Pancreas (tissue), 8 donors: Measurements from ENCODE around the gene MRPL27. TPM values are rescaled to one million over a fixed set of nuclear protein-coding genes. Genes with fewer than 3 reads are reported as not detected.

Source experiments
- polyA plus RNA-seq, 2 donors: library from polyadenylated mRNA; stranded (reverse); fragments of 200-250 nt; gene quantifications; one replicate each; pipeline ENCODE4 v1.2.3, GENCODE V29; 2013
- total RNA-seq, 6 donors: library from RNA; stranded (reverse); fragmentation: NEBNext Ultra II Directional in 4 of 6; extraction: Animal tissue kit (Norgen Biotek cat#: 25700) in 4 of 6; gene quantifications; one replicate each; pipeline versions ENCODE4 v1.2.1 to v1.2.4, GENCODE V29; 2021 to 2023
- donor health status: healthy with polysubstance abuse.
- donor health status: DM: no; HTN: no; CAD: no; lungs with moderate emphysema.
- donor health status: DM: no; HTN: no; CAD: no.
- donor health status: Bipolar disorder and iron deficiency.
- donor health status: DM: yes; HTN: yes; CAD: no.
- donor health status: DM: no; HTN: no; CAD: no.
- donor health status: DM: no; HTN: no; CAD: no.
- donor health status: DM: yes; HTN: yes; CAD: no.

Gene MRPL27
- total and polyA plus RNA-seq, 8 donors: 19.6 to 89.0 (median 27.2) TPM

Other genes with a start within 250 kb of the MRPL27 start
- under 1 TPM; 0.09 to 0.90 (median 0.33) TPM for gene SAMD14, start 243.0 kb downstream of the MRPL27 start, total RNA-seq
- 1 to 10 TPM in 1 of 2 donors, under 1 TPM in 1; 0.80 to 1.3 TPM for gene SAMD14, start 243.0 kb downstream of the MRPL27 start, polyA plus RNA-seq
- 10 to 100 TPM; 13.5 to 34.6 (median 17.7) TPM for gene PPP1R9B, start 222.5 kb downstream of the MRPL27 start, total RNA-seq
- 10 to 100 TPM; 14.3 to 29.2 TPM for gene PPP1R9B, start 222.5 kb downstream of the MRPL27 start, polyA plus RNA-seq
- 1 to 10 TPM in 2 of 6 donors, under 1 TPM in 1, not detected in 3; 0.31 to 1.1 (median 1.0) TPM for gene SGCA, start 207.2 kb downstream of the MRPL27 start, total RNA-seq
- 1 to 10 TPM; 1.7 to 3.0 TPM for gene SGCA, start 207.2 kb downstream of the MRPL27 start, polyA plus RNA-seq
- gene COL1A1, start 171.6 kb downstream of the MRPL27 start, total RNA-seq: 100 to 1,000 TPM in 2 of 6 donors, 10 to 100 TPM in 3, 1 to 10 TPM in 1; 9.0 to 875 (median 36.6) TPM
- gene COL1A1, start 171.6 kb downstream of the MRPL27 start, polyA plus RNA-seq: 10 to 100 TPM; 10.4 to 22.2 TPM
- gene TMEM92, start 98.7 kb downstream of the MRPL27 start, total RNA-seq: under 1 TPM; 0.12 to 1.00 (median 0.40) TPM
- under 1 TPM; 0.11 to 0.14 TPM for gene TMEM92, start 98.7 kb downstream of the MRPL27 start, polyA plus RNA-seq
- 10 to 100 TPM in 5 of 6 donors, 1 to 10 TPM in 1; 9.8 to 15.0 (median 11.7) TPM for gene XYLT2, start 27.1 kb downstream of the MRPL27 start, total RNA-seq
- 10 to 100 TPM; 15.2 to 15.5 TPM for gene XYLT2, start 27.1 kb downstream of the MRPL27 start, polyA plus RNA-seq
- under 1 TPM in 4 of 6 donors, not detected in 2; 0.19 to 0.94 (median 0.29) TPM for gene EME1, start within 50 bp of the MRPL27 start, total RNA-seq
- gene EME1, start within 50 bp of the MRPL27 start, polyA plus RNA-seq: under 1 TPM; 0.45 to 0.46 TPM
- 100 to 1,000 TPM in 1 of 6 donors, 10 to 100 TPM in 5; 66.7 to 114 (median 74.2) TPM for gene LRRC59, start 24.3 kb upstream of the MRPL27 start, total RNA-seq
- 10 to 100 TPM; 29.3 to 33.0 TPM for gene LRRC59, start 24.3 kb upstream of the MRPL27 start, polyA plus RNA-seq
- 10 to 100 TPM in 5 of 6 donors, 1 to 10 TPM in 1; 8.5 to 26.0 (median 18.1) TPM for gene ACSF2, start 53.0 kb upstream of the MRPL27 start, total RNA-seq
- 10 to 100 TPM; 42.4 to 61.2 TPM for gene ACSF2, start 53.0 kb upstream of the MRPL27 start, polyA plus RNA-seq
- 10 to 100 TPM in 1 of 6 donors, 1 to 10 TPM in 5; 1.7 to 10.0 (median 5.0) TPM for gene CHAD, start 95.7 kb upstream of the MRPL27 start, total RNA-seq
- 10 to 100 TPM; 13.4 to 26.2 TPM for gene CHAD, start 95.7 kb upstream of the MRPL27 start, polyA plus RNA-seq
- gene RSAD1, start 105.7 kb upstream of the MRPL27 start, total RNA-seq: 10 to 100 TPM; 20.1 to 35.7 (median 30.1) TPM
- gene RSAD1, start 105.7 kb upstream of the MRPL27 start, polyA plus RNA-seq: 10 to 100 TPM; 42.5 to 49.4 TPM
- gene MYCBPAP, start 135.3 kb upstream of the MRPL27 start, total RNA-seq: 1 to 10 TPM in 3 of 6 donors, under 1 TPM in 3; 0.43 to 1.1 (median 0.80) TPM
- 1 to 10 TPM; 1.1 to 1.7 TPM for gene MYCBPAP, start 135.3 kb upstream of the MRPL27 start, polyA plus RNA-seq
- 10 to 100 TPM in 4 of 6 donors, 1 to 10 TPM in 2; 7.6 to 30.2 (median 12.7) TPM for gene EPN3, start 159.6 kb upstream of the MRPL27 start, total RNA-seq
- gene EPN3, start 159.6 kb upstream of the MRPL27 start, polyA plus RNA-seq: 10 to 100 TPM in 1 of 2 donors, 1 to 10 TPM in 1; 6.9 to 25.4 TPM
- 10 to 100 TPM; 26.9 to 42.3 (median 36.1) TPM for gene SPATA20, start 174.0 kb upstream of the MRPL27 start, total RNA-seq
- 10 to 100 TPM; 70.1 to 80.8 TPM for gene SPATA20, start 174.0 kb upstream of the MRPL27 start, polyA plus RNA-seq
- under 1 TPM in 5 of 6 donors, not detected in 1; 0.03 to 0.37 (median 0.09) TPM for gene CACNA1G, start 187.5 kb upstream of the MRPL27 start, total RNA-seq
- gene CACNA1G, start 187.5 kb upstream of the MRPL27 start, polyA plus RNA-seq: under 1 TPM; 0.02 to 0.11 TPM